Measurements from ENCODE around the gene CDH23.
A peak's percentile ranks its signal among the peaks of the same experiment; 100 is the strongest.

The CDH23 gene

DNA sequence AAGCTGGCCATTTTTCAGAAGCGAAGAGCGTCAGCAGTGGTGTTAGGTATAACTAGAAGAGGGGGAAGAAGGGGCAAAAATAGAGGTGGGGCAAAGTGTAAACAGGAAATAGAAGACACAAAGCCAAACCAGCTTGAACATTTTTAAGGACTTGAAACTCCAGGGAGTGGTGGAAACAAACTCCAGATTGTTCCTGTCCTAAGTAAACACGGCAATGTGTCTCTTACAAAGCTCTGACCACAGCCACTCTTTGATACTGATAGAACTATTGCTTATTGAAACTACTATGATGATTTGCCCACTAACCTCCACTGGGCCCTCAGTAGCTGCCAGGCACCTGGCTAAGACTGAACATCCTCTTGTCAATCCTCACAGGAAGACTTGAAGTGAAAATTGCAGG, 20.8 kb upstream of the CDH23 start:
- no peak for DNase-seq (ENCODE audit: low spot score in 2 of 2)
- Histone ChIP-seq H3K9me3 (no peaks in the 10 kb centered on the region), H3K36me3 (replicated peaks) (no peaks in the 10 kb centered on the region), H3K4me3 (no peak overlapping the region), H3K27me3 (ENCODE audit: low read depth) (no peaks in the 10 kb centered on the region; the same call in 1 of the 2 replicates), H3K4me1 (no peaks in the 10 kb centered on the region)
- in situ Hi-C loops (cut with MboI; ENCODE audit: low sequenced_read_pairs), result no loop called here

DNA sequence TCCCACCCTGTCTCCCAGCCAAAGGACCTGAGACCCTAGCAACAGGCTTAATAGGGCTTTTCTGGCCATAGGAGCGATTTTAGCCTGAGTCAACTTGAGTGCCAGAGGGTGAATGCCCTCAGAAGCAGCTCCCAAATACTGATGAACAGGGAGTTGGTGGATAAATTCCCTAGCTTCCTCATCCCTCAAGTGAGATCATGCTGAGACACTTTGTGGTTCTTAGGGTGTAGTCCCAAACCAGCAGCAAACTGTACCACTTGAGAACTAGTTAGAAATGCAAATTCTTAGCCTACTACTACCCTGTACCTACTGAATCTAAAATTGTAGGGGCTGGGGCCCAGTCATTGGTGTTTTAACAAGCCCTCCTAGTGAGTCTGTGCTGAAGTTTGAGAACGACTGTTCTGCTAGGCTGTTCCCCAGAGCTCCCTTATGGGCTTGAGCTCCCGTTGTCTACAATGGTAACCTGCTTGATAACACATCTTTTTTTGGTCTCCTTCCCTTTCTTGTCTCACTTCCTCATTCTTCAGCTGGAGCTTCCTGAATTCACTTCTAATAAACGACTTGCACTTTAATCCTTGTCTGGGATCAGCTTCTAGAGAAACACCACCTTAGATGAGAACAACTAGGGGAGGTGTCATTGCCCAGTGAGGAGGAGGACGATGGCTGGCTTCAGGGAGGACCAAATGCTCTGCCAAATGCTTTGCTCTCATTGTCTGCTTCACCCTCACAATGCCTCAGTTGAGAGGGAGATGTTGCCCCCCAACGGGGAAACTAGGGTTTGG, 18.2 kb upstream of the CDH23 start:
- no peaks in the 10 kb centered on the region for H3K9me3 ChIP-seq
- in situ Hi-C loops (cut with MboI; ENCODE audit: low sequenced_read_pairs), result no loop called here
- H3K4me3 ChIP-seq, result no peak overlapping the region
- no peaks in the 10 kb centered on the region; the same call in 1 of the 2 replicates for H3K27me3 ChIP-seq (ENCODE audit: low read depth)
- no peaks in the 10 kb centered on the region for H3K4me1 ChIP-seq
- no peaks in the 10 kb centered on the region for H3K36me3 ChIP-seq (replicated peaks)
- no peak for DNase-seq (ENCODE audit: low spot score in 2 of 2)

DNA sequence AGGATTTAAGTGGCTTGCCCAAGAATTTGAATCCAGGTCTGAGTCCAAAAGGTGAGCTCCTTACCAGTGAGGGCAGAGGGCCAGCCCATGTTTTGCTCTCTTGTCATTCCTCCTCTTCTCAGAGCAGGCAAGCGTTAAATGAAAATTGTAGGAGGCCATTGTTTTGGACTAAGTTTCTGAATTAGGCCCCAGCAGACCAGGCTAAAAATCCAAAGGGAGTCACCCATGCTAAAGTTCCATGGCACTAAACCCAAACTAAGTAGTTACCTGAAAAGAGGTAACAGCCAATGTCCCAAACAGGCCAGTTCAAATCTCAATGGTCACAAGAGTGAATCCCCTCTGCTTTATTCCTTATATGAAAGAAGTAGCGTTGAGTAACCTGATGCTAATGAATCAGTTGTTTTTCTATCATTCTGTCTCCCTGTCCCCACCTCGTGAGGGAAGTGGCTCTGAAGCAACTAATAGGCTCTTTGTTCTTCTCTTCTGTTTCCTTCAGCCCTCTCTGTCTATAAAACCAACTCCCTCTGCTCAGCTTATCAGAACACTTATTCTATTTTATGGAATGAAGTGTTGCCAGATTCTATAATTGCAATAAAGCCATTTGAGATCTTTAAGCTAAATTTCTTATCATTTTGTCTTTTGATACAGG, 17.5 kb upstream of the CDH23 start:
- no peaks in the 10 kb centered on the region for H3K9me3 ChIP-seq
- H3K4me3 ChIP-seq, result no peak overlapping the region
- no peak for DNase-seq (ENCODE audit: low spot score in 2 of 2)
- in situ Hi-C loops (cut with MboI; ENCODE audit: low sequenced_read_pairs), result no loop called here
- no peaks in the 10 kb centered on the region for H3K4me1 ChIP-seq
- H3K27me3 ChIP-seq (ENCODE audit: low read depth), result no peaks in the 10 kb centered on the region
- H3K36me3 ChIP-seq (replicated peaks), result no peaks in the 10 kb centered on the region

DNA sequence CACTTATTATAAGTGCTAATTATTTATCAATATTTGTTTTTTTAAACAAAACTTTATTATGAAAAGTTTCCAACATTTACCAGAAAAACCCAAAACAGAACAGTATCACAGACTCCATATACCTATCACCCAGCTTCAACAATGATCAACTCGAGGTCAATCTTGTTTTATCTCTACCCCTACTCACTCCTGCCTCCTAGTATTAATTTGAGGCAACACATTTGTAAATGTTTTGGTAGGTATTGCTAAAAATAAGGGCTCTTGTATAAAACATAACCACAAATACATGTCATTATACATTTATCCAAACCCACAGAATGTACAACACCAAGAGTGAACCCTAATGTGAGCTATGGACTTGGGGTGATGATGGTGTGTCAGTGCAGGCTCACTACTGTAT, 15.9 kb upstream of the CDH23 start:
- no peaks in the 10 kb centered on the region for H3K4me1 ChIP-seq

DNA sequence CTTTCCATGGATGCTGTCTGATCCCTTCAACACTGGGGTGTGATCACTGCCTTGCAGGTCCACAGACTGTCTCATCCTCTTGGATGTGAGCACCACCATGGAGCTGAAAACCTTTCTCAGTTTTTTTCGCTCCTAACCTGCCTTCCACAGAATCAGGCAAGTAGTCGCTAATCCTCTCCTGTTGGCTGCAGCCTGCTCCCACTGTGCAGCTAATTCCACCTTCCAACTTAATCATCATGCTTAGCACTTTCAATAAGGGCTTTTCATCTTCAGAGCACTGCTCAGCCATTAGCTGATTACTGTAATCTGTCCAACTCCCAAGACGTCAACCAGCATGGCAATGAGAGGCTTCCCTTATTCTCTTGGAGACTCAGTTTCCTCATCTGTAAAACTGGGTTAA, 15.1 kb upstream of the CDH23 start:
- Histone ChIP-seq H3K4me1 (no peaks in the 10 kb centered on the region), H3K27me3 (ENCODE audit: low read depth) (no peaks in the 10 kb centered on the region), H3K36me3 (replicated peaks) (no peaks in the 10 kb centered on the region), H3K4me3 (no peak overlapping the region), H3K9me3 (no peaks in the 10 kb centered on the region)
- DNase-seq (ENCODE audit: low spot score in 2 of 2), result no peak
- in situ Hi-C loops (cut with MboI; ENCODE audit: low sequenced_read_pairs), result loop anchor here (5.0 kb wide), 2 partner anchors 191 to 321 kb away; no protein-coding TSS in a partner anchor

More for the DNA sequence above, 15.9 kb upstream of the CDH23 start:
- Histone ChIP-seq H3K36me3 (replicated peaks) (no peaks in the 10 kb centered on the region), H3K27me3 (ENCODE audit: low read depth) (no peaks in the 10 kb centered on the region), H3K4me3 (no peak overlapping the region), H3K9me3 (no peaks in the 10 kb centered on the region)
- in situ Hi-C loops (cut with MboI; ENCODE audit: low sequenced_read_pairs), result loop anchor here (5.0 kb wide), 2 partner anchors 191 to 321 kb away; no protein-coding TSS in a partner anchor
- no peak for DNase-seq (ENCODE audit: low spot score in 2 of 2)

DNA sequence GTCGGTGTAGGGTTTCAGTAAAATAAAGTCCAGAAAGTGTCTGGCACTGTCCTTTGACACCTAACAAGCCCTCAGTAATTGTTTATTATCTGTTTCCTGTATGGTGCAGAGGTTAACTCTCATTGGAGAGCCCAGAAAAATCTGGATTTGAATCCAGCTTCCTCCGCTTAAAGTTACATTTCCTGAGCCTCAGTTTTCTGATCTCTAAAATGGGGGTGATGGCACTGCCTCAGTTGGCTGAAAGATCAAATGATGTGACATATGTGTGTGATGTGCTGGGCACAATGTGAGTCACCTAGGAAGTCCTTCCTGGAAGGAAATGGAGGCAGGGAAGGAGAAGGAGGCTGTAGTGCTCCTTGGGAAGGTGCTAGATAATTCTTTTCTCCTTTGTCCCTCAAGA, 14.7 kb upstream of the CDH23 start:
- Histone ChIP-seq H3K9me3 (no peaks in the 10 kb centered on the region), H3K36me3 (replicated peaks) (no peaks in the 10 kb centered on the region), H3K4me3 (no peak overlapping the region), H3K27me3 (ENCODE audit: low read depth) (no peaks in the 10 kb centered on the region), H3K4me1 (no peaks in the 10 kb centered on the region)
- DNase-seq (ENCODE audit: low spot score in 2 of 2), result no peak
- in situ Hi-C loops (cut with MboI; ENCODE audit: low sequenced_read_pairs), result loop anchor here (5.0 kb wide), 2 partner anchors 190 to 320 kb away; no protein-coding TSS in a partner anchor

DNA sequence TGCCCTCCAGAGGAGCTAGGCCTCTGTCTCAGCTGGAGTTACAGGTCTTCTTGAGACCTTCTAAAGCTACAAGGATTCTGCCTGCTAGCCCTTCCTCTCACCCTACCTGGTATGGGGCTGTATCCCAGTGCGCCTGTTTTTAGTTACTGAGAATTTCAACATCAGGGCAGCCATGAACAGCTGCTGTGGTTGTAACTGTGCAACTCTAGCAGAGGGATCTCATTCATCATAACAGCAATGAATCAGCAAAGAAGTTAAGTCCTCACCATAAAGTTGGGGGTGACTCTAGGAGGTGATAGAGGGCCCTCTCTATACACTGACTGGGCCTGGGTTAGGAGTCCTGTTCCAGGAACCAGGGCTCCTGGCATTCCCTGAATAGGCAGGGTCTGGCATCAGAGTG, 14.0 kb upstream of the CDH23 start:
- DNase-seq (ENCODE audit: low spot score in 2 of 2), result no peak
- Histone ChIP-seq H3K4me1 (no peaks in the 10 kb centered on the region), H3K36me3 (replicated peaks) (no peaks in the 10 kb centered on the region), H3K27me3 (ENCODE audit: low read depth) (no peaks in the 10 kb centered on the region), H3K9me3 (no peaks in the 10 kb centered on the region), H3K4me3 (no peak overlapping the region)
- in situ Hi-C loops (cut with MboI; ENCODE audit: low sequenced_read_pairs), result loop anchor here (5.0 kb wide), 2 partner anchors 190 to 320 kb away; no protein-coding TSS in a partner anchor

DNA sequence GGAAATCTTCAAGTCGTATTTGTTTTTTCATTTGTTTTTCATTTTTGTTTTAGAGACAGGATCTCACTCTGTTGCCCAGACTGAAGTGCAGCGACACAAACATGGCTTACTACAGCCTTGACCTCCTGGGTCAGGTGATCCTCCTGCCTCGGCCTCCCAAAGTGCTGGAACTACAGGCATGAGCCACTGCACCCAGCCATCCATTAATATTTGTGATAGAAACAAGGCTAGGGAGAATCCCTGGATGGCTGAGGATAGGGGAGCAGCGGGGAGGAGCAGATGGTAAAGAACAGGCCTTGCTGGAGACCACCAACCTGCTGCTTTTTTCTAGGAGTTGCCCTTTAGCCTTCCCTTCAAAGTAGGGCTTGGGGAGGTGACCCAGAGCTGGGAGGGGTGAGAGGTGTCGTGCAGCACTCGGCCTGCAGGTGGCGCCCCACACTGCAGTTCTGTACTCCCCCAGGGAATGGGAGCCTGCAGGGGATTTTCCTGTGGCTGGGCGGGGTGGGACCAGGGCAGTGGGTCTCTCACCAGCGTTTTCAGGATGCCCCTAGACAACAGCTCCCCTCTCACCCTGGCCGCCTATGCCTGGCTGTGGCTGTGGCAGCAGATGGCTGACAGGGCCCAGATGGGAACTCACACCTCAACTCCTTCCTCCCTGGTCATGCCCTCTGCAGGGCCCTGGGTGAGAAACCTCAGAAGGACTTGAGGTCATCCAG, 12.6 kb upstream of the CDH23 start:
- Histone ChIP-seq H3K27me3 (ENCODE audit: low read depth) (peaks cover 8% of the 10 kb centered on the region; the same call in 1 of the 2 replicates), H3K4me3 (no peak overlapping the region), H3K36me3 (replicated peaks) (no peaks in the 10 kb centered on the region), H3K9me3 (no peaks in the 10 kb centered on the region), H3K4me1 (no peaks in the 10 kb centered on the region)
- peak; percentile 48 to 89 for DNase-seq (ENCODE audit: low spot score in 2 of 2)
- in situ Hi-C loops (cut with MboI; ENCODE audit: low sequenced_read_pairs), result loop anchor here (5.0 kb wide), 2 partner anchors 188 to 318 kb away; no protein-coding TSS in a partner anchor

DNA sequence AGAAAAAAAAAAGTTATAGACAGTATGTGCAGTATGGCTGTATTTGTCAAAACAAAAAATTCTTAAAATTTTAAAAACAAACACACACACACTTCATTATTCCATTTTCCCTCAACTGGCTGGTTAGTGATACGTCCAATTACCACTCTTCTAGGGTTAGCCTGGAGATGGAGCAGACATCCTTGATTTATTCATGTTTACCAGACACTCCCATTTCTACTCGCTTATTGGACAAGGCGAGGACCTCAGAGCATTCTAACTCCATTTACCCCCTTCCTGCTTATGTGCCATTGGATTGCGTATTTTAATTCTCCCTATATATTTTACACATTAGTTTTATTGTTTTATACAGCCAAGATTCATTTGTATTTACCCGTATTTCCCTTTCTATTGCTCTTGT, 8.5 kb upstream of the CDH23 start:
- H3K27me3 ChIP-seq (ENCODE audit: low read depth), result peaks cover 14% of the 10 kb centered on the region
- no peaks in the 10 kb centered on the region for H3K9me3 ChIP-seq
- DNase-seq (ENCODE audit: low spot score in 2 of 2), result no peak
- in situ Hi-C loops (cut with MboI; ENCODE audit: low sequenced_read_pairs), result no loop called here
- no peaks in the 10 kb centered on the region for H3K4me1 ChIP-seq
- H3K36me3 ChIP-seq (replicated peaks), result no peaks in the 10 kb centered on the region
- no peak overlapping the region for H3K4me3 ChIP-seq

DNA sequence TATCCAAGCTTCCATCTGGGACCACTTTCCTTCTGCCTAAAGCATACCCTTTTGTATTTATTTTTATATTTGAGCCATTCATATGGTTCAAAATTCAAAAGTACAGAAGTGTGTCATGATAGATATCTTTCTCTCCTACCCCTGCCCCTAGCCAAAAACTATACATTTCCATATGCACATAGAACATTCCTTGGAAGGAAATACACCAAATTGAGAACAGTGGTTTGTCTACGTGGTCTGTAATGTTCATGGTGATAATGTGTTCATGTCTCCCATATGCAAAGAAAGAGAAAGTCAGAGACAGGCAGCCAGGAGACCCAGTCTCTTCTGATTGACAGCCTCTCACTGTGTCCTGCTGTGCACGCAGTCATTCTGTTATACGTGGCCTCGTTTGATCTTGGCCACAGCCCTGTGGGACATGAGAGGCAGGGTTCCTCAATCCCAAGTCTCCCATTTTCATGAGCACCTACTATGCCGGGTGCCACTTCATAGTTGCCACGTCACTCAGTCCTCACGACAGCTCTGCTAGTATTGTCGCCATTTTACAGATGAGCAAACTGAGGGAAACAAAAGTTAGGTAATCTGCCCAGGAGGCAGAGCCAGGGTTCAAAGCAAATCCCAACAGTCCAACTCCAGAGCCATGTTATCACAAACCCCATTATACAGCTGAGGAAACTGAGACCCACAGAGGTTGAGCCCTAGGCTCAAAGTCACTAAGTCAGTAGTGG, 8.0 kb upstream of the CDH23 start:
- Histone ChIP-seq H3K4me1 (no peaks in the 10 kb centered on the region), H3K36me3 (replicated peaks) (no peaks in the 10 kb centered on the region), H3K9me3 (no peaks in the 10 kb centered on the region), H3K4me3 (no peak overlapping the region), H3K27me3 (ENCODE audit: low read depth) (peaks cover 14% of the 10 kb centered on the region)
- in situ Hi-C loops (cut with MboI; ENCODE audit: low sequenced_read_pairs), result no loop called here
- no peak for DNase-seq (ENCODE audit: low spot score in 2 of 2)

DNA sequence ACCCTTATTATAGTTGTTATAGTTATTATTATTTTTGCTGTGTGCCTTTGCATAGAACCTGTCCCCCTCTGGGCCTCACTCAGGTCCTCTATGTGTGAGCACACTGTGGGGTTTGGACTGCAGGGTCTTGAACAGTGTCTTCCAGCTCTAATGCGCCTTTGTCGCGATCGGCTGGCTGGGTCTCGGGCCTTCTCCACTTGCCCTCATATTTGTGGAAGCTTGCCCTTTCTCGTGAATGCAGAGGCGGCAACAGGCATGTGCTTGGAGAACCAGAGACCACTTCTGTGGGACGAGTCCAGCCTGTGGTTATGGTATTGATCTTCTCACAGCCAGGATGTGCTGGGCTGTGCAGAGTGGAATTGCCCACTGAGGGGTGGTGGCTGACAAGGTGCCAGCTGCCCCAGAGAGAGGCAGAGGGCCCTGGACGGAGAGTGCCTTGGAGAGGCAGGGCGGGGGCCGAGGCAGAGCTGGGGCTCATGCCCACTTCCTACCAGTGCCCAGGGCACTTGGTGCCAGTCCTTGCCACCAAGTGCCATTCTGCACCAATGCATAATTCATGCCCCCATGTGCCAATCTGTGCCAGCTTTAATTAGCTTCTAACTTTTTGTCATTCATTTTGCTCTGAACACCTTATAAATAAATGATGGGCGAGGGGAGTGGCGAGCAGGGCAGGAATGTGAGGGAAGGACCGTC, 6.8 kb upstream of the CDH23 start:
- Histone ChIP-seq H3K4me3 (no peak overlapping the region), H3K4me1 (no peaks in the 10 kb centered on the region), H3K27me3 (ENCODE audit: low read depth) (peaks cover 14% of the 10 kb centered on the region), H3K36me3 (replicated peaks) (no peaks in the 10 kb centered on the region), H3K9me3 (no peaks in the 10 kb centered on the region)
- in situ Hi-C loops (cut with MboI; ENCODE audit: low sequenced_read_pairs), result no loop called here
- no peak for DNase-seq (ENCODE audit: low spot score in 2 of 2)

DNA sequence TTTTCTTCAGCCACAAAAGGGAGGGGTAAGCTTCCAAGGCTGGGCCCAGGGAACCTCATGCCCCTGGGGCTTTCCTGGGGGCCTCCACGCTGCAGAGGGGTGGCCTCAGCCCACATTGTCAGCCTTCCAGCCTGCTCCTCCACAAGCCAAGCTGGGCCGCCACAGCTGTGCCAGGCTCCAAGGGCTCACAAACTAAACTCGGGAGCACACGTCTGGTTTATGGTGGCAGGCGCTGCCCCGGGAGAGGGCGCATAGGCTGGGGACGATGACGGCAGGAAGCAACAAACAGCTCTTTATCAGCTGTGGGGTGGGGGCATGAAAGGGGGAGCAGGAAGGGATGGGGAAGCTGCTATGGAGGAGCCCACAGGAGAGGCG, 6.3 kb upstream of the CDH23 start:
- no peaks in the 10 kb centered on the region for H3K36me3 ChIP-seq (replicated peaks)
- in situ Hi-C loops (cut with MboI; ENCODE audit: low sequenced_read_pairs), result no loop called here
- no peak for DNase-seq (ENCODE audit: low spot score in 2 of 2)
- peaks cover 14% of the 10 kb centered on the region for H3K27me3 ChIP-seq (ENCODE audit: low read depth)
- H3K4me3 ChIP-seq, result no peak overlapping the region
- no peaks in the 10 kb centered on the region for H3K9me3 ChIP-seq
- H3K4me1 ChIP-seq, result no peaks in the 10 kb centered on the region

Data from HAP-1 (cell line).